Astrocyte (in vitro differentiated cells and primary cell): ENCODE results near the gene TENM3. TPM values are rescaled to one million over a fixed set of nuclear protein-coding genes. Genes with fewer than 3 reads are reported as not detected.

ENCODE experiments used
- DNase-seq: peaks from one replicate; pipeline ENCODE4 v3.0.0-alpha.2; 2010; ENCODE audit warnings: low read depth
- FAIRE-seq: peaks from 2 replicates; lab custom pipeline; 2011; peaks lifted over from hg19 to GRCh38; lab: Jason Lieb, UNC
- H2AFZ ChIP-seq: 2 replicates; pipeline ENCODE4 v1.6.0; 2012; ENCODE audit warnings: low read depth, low read length, inconsistent platforms
- H3K27ac ChIP-seq: 2 replicates; pipeline ENCODE4 v1.5.1; 2011; ENCODE audit warnings: low read depth, low read length, inconsistent platforms
- H3K27me3 ChIP-seq: 2 replicates; pipeline ENCODE4 v1.6.0; 2011; ENCODE audit warnings: low read length, inconsistent platforms; ENCODE audit not compliant: insufficient read depth
- H3K36me3 ChIP-seq: 2 replicates; pipeline ENCODE4 v1.5.1; 2011; ENCODE audit warnings: low read length, inconsistent platforms; ENCODE audit not compliant: insufficient read depth
- H3K4me1 ChIP-seq: 2 replicates; pipeline ENCODE4 v1.5.1; 2011; ENCODE audit warnings: low read length, inconsistent platforms; ENCODE audit not compliant: insufficient read depth
- H3K4me2 ChIP-seq: 2 replicates; pipeline ENCODE4 v1.6.0; 2012; ENCODE audit warnings: low read length, inconsistent platforms
- H3K4me3 ChIP-seq: 2 replicates; pipeline ENCODE4 v1.5.1; 2011; ENCODE audit warnings: low read depth, mild to moderate bottlenecking, low read length, inconsistent platforms; ENCODE audit not compliant: insufficient read depth
- H3K79me2 ChIP-seq: 2 replicates; pipeline ENCODE4 v1.6.0; 2012; ENCODE audit warnings: mild to moderate bottlenecking, low read length, inconsistent platforms; ENCODE audit not compliant: insufficient read depth
- H3K9ac ChIP-seq: 2 replicates; pipeline ENCODE4 v1.6.0; 2012; ENCODE audit warnings: mild to moderate bottlenecking, low read length, inconsistent platforms
- H3K9me3 ChIP-seq: 2 replicates; pipeline ENCODE4 v1.5.1; 2012; ENCODE audit warnings: low read depth, mild to moderate bottlenecking, low read length, inconsistent platforms; ENCODE audit not compliant: insufficient read depth
- H4K20me1 ChIP-seq: 2 replicates; pipeline ENCODE4 v1.6.0; 2012; ENCODE audit warnings: low read length, inconsistent platforms; ENCODE audit not compliant: insufficient read depth
- H3K27ac Mint-ChIP-seq: one replicate; pipeline ENCODE4 v1.8.0; 2021; ENCODE audit warnings: mild to moderate bottlenecking, mixed read lengths; ENCODE audit not compliant: unreplicated experiment
- H3K27me3 Mint-ChIP-seq: one replicate; pipeline ENCODE4 v1.8.0; 2021; ENCODE audit warnings: low read depth, mixed read lengths; ENCODE audit not compliant: unreplicated experiment
- H3K36me3 Mint-ChIP-seq: one replicate; pipeline ENCODE4 v1.8.0; 2021; ENCODE audit warnings: low read depth, mixed read lengths; ENCODE audit not compliant: unreplicated experiment
- H3K4me1 Mint-ChIP-seq: one replicate; pipeline ENCODE4 v1.8.0; 2021; ENCODE audit warnings: low read depth, mixed read lengths; ENCODE audit not compliant: unreplicated experiment
- H3K4me3 Mint-ChIP-seq: one replicate; pipeline ENCODE4 v1.8.0; 2021; ENCODE audit warnings: mild to moderate bottlenecking, moderate library complexity, mixed read lengths; ENCODE audit not compliant: unreplicated experiment
- H3K9me3 Mint-ChIP-seq: one replicate; pipeline ENCODE4 v1.8.0; 2021; ENCODE audit warnings: mild to moderate bottlenecking, mixed read lengths; ENCODE audit not compliant: unreplicated experiment
- CTCF ChIP-seq: IDR thresholded peaks from 2 replicates; pipeline ENCODE4 v1.5.1; 2011; ENCODE audit warnings: low read depth, mild to moderate bottlenecking, inconsistent platforms, low read length, moderate library complexity; ENCODE audit not compliant: insufficient read depth
- EZH2 ChIP-seq: IDR thresholded peaks from 2 replicates; pipeline ENCODE4 v1.6.1; 2012; ENCODE audit warnings: mild to moderate bottlenecking, low read length, inconsistent platforms; ENCODE audit not compliant: insufficient read depth
- total RNA-seq: library from RNA; stranded (reverse); gene quantifications from 2 replicates; pipeline ENCODE4 v1.2.1, GENCODE V29; 2021

The TENM3 gene
- total RNA-seq, 1 donor from 2014 or later = 127 TPM

GRCh38 chr4:182748949-182749348 is 505.7 kb downstream of the TENM3 start:
- no peak overlapping the region for H3K4me3 Mint-ChIP-seq
- no peak for TF ChIP-seq EZH2
- peaks cover 4% of the 10 kb centered on the region for H3K36me3 ChIP-seq
- H3K9me3 ChIP-seq = no peaks in the 10 kb centered on the region
- no peaks in the 10 kb centered on the region for H3K27me3 Mint-ChIP-seq
- DNase-seq = no peak
- no peak overlapping the region for H2AFZ ChIP-seq
- H3K9me3 Mint-ChIP-seq = peaks cover 4% of the 10 kb centered on the region
- peaks cover 27% of the 10 kb centered on the region for H3K4me1 ChIP-seq
- no peaks in the 10 kb centered on the region for H3K27me3 ChIP-seq
- H3K4me2 ChIP-seq = peak overlapping the region; percentile 9
- no peak overlapping the region for H3K4me3 ChIP-seq
- H3K27ac Mint-ChIP-seq = no peak overlapping the region
- H3K4me1 Mint-ChIP-seq = peaks cover 21% of the 10 kb centered on the region
- no peak for FAIRE-seq
- no peaks in the 10 kb centered on the region for H4K20me1 ChIP-seq
- no peaks in the 10 kb centered on the region for H3K79me2 ChIP-seq
- H3K27ac ChIP-seq = no peak overlapping the region
- H3K36me3 Mint-ChIP-seq = peaks cover 23% of the 10 kb centered on the region
- no peak overlapping the region for H3K9ac ChIP-seq

- no peaks in the 10 kb centered on the region for H3K9me3 ChIP-seq
- no peak overlapping the region for H3K9ac ChIP-seq
- peaks cover 21% of the 10 kb centered on the region for H3K4me1 Mint-ChIP-seq
- H3K4me2 ChIP-seq = no peak overlapping the region
- no peaks in the 10 kb centered on the region for H3K27me3 ChIP-seq
- H3K27ac Mint-ChIP-seq = no peak overlapping the region
- H3K27ac ChIP-seq = peak overlapping the region; percentile 0
- peaks cover 27% of the 10 kb centered on the region for H3K36me3 Mint-ChIP-seq
- H4K20me1 ChIP-seq = no peaks in the 10 kb centered on the region
- H2AFZ ChIP-seq = no peak overlapping the region
- peaks cover 10% of the 10 kb centered on the region for H3K36me3 ChIP-seq
- TF ChIP-seq EZH2 (no peak), CTCF (no peak)
- H3K9me3 Mint-ChIP-seq = peaks cover 4% of the 10 kb centered on the region
- H3K79me2 ChIP-seq = no peaks in the 10 kb centered on the region
- no peak for DNase-seq
- no peak overlapping the region for H3K4me3 ChIP-seq
- no peak for FAIRE-seq
- H3K4me3 Mint-ChIP-seq = no peak overlapping the region
- no peaks in the 10 kb centered on the region for H3K27me3 Mint-ChIP-seq
- H3K4me1 ChIP-seq = peaks cover 27% of the 10 kb centered on the region
Observed at GRCh38 chr4:182749667-182750167, 506.5 kb downstream of the TENM3 start.

- Mint-ChIP-seq H3K36me3 (peaks cover 27% of the 10 kb centered on the region), H3K4me1 (peaks cover 21% of the 10 kb centered on the region), H3K9me3 (no peaks in the 10 kb centered on the region), H3K27me3 (no peaks in the 10 kb centered on the region), H3K27ac (peak overlapping the region; percentile 95), H3K4me3 (no peak overlapping the region)
- DNase-seq (peak; percentile 94), FAIRE-seq (peak; percentile 67)
- H2AFZ ChIP-seq = no peak overlapping the region
- no peaks in the 10 kb centered on the region for H3K27me3 ChIP-seq
- peaks cover 13% of the 10 kb centered on the region for H3K36me3 ChIP-seq
- no peak overlapping the region for H3K4me3 ChIP-seq
- H3K9ac ChIP-seq = peak overlapping the region; percentile 63
- TF ChIP-seq CTCF = no peak
- TF ChIP-seq EZH2 = no peak
- no peaks in the 10 kb centered on the region for H4K20me1 ChIP-seq
- peak overlapping the region; percentile 95 for H3K27ac ChIP-seq
- peaks cover 33% of the 10 kb centered on the region for H3K4me1 ChIP-seq
- H3K79me2 ChIP-seq = no peaks in the 10 kb centered on the region
- peak overlapping the region; percentile 61 for H3K4me2 ChIP-seq
- no peaks in the 10 kb centered on the region for H3K9me3 ChIP-seq
Observed at GRCh38 chr4:182752158-182752910, 509.1 kb downstream of the TENM3 start.
